ENCODE results near the gene CBLB.
"Not testable (repeated sequence)": the region's sequence is repeated elsewhere in the genome, so short reads cannot be mapped to it uniquely, and the experiment has no call there.

CBLB gene

GRCh38 chr3:105786241-105786640 lies 82.6 kb downstream of the CBLB start:
- DNase-seq (ENCODE audit: low read depth), result no peak

DNA sequence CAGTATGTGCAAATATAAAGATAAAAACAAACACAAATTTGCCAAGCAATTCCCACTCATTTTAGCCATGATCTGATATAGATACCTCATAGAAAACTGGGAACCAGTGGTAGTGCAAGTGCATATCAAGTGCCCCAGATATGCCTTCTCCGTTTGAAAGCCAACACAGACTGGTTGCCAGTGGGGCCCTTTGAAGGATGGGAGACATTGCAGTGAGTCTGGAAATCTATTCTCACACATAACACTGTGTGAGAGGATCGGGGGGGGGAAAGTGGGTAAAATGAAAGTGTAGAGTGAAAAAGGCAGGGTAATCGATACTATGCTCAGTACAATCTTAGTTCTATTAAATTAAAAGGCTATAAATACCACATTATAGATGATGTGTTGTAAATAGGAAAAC lies 83.0 kb downstream of the CBLB start:
- DNase-seq (ENCODE audit: low read depth), result no peak

GRCh38 chr3:105783631-105784030 lies 85.2 kb downstream of the CBLB start:
- DNase-seq (ENCODE audit: low read depth), result no peak

DNA sequence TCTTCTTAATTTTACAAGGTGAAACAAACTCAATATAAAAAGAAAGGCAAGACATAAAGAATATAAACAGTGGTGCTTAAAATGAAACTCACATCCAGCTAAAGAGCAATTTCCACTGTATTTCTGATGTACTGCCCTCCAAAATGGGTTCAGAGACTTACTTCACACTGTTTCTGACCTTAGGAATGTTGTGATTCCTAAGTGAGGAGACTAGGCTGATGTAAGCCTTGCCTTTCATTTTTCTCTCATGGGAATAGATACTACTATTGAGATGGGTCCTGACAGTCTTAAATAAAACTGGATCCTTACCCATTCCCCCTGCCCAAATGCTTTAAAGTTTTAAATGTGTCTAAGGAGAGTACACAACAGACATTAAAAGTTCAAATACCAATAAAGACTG lies 86.9 kb downstream of the CBLB start:
- DNase-seq (ENCODE audit: low read depth), result no peak

DNA sequence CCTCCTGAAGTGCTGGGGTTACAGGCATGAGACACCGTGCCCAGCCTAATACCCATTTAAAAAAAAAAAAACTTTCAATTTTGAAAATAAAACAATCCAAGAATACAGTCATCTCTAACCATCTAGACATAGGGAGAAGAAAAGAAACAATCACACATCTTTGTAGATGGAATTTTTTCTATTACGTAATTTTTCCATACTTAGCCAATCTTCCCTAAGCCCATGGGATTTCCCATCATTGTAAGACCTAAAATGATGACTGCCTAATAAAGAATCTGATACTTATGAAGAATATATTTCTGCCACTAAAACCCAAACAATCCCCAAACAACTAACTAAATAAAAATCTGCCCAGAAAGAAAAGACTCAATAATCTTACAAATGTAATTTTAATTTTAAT lies 88.7 kb downstream of the CBLB start:
- no peak for DNase-seq (ENCODE audit: low read depth)

DNA sequence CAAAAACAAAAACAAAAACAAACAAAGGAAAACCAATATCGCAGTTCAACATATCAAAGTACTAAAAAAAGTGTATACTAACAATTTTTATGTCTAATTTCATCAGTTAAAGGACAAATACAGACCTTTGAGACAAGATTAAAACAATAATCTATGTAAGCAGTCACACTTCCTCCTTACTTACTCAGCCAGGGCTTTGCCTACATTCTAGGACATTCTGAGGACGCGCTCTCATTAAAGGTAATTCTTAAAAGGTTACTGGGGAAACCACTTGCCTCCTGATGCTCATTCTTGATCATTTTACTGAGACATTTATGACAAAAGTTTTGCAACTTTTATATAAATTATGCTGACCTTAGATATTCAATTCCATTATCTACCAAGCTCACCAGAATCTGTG lies 93.4 kb downstream of the CBLB start:
- no peak for DNase-seq (ENCODE audit: low read depth)

GRCh38 chr3:105774444-105775180 lies 94.2 kb downstream of the CBLB start:
- no peak for DNase-seq (ENCODE audit: low read depth)

- no peak for DNase-seq (ENCODE audit: low read depth)
Measured at GRCh38 chr3:105773291-105773690, 95.5 kb downstream of the CBLB start.

- DNase-seq (ENCODE audit: low read depth), result no peak
Measured at GRCh38 chr3:105772635-105773034, 96.2 kb downstream of the CBLB start.

GRCh38 chr3:105771392-105771791 lies 97.4 kb downstream of the CBLB start:
- no peak for DNase-seq (ENCODE audit: low read depth)

DNA sequence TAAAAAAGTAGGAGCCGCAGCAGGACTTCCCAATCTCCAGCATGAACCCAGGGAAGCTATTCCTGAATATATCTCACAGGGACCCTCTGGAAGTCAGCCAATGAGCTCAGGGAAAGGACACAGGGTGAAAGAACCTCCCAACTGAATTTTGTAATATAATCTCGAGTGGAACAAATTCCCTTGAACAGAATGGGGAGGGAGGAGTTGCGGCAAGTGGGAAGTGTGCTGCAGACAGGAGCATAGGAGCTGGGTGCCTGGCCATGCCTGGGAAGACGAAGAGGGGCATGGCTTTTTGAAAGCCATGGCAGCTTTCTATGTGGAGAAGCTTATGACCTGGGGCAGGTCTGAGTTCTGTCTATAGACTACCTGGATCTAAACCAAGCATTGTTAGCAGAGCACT lies 98.4 kb downstream of the CBLB start:
- DNase-seq (ENCODE audit: low read depth), result no peak

DNA sequence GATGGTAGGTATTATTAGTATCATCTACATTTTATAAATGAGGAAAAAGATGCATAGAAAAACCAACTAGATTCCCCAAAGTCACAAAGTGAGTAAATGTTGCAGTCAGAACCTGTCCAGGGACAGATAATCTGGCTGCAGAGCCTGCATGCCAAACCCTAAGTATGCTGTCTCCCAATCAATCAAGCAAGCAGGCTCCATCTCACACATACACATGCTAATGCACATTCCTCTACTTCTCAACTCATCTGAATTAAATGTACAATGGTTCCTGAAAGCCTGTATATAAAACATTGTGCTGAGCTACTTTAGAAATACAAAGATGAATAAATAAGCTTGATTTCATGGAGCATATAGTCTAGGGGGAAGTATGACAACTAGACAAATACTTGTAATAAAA lies 101.0 kb downstream of the CBLB start:
- DNase-seq (ENCODE audit: low read depth), result no peak

DNA sequence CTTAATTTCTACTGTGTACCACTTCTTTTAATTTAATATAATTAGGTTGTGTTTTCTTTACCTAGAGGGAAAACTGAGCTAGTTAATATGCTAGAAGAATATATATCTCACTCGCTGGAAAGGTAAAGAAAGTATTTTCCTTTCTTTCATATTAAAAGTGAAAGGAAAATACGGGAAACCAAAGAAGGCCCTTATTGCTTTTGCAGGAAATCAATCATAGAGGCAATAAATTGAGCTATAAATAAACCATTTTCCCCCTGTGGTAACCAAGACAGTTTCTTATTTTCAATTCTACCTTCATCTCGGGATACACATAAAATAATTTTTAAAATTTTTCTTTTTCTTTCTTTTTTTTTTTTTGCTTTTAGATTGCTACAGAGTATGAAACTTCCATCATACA lies 101.6 kb downstream of the CBLB start:
- DNase-seq (ENCODE audit: low read depth), result no peak

DNA sequence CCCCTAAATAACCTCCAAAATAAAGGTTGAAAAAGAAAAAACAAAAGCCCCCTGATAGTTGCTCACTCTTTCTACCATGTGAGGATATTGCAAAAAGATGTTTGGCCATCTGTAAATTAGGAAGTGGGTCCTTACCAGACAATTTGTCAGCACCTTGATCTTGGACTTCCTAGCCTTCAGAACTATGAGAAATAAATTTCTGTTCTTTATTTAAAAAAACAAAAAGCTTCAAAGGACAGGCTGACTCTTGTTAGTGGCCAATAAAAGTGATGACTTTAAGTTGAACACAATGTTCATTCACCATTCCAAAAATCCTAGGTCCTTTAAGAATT lies 103.5 kb downstream of the CBLB start:
- DNase-seq (ENCODE audit: low read depth), result no peak

DNA sequence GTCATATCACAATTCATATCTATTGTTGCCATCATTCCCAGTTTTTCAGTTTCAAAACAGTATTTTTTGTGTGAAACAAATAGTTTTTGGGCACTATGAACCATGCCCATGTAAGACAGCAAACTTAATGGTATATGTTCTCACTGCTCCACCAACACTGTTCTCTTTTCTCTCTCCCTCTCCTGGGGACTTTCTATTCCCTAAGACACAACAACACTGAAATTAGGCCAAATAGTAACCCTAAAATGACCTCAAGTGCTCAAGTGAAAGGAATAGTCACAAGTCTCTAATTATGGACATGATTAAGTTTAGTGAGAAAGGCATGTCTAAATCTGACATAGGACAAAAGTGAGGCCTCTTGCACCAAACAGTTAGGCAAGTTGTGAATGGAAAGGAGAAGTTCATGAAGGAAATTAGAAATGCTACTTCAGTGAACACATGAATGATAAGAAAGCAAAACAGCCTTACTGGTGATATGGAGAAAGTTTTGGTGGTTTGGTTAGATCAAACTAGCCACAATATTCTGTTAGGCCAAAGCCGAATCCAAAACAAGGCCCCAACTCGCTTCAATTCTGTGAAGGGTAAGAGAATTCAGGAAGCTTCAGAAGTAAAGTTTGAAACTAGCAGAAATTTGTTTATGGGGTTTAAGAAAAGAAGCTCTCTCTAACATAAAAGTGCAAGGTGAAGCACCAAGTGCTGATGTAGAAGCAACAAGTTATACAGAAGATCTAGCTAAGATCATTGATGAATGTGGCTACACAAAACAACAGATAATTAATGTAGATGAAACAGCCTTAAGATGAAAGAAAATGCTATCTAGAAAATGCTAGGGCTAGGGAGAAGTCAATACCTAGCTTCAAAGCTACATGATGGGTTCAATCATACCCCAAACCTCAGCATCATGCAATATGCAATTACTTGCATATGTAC lies 104.2 kb downstream of the CBLB start:
- no peak for DNase-seq (ENCODE audit: low read depth)

DNA sequence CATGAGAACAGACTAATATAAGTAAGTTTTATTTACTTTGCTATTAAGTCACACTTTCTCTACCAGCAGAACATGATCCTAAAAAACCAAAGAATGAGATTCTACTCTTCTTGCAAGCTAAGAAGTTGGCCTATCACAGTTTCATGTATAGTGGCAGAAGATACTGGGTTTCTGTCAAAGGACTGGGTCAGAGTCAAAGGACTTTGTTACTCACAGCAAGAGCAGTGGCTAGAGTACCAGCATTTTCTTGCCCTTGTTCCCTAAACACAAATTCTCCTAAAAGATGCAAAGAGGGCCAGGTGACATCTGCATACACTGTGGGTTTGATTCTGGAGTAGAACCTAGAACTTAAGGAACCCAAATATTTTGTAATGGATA lies 105.2 kb downstream of the CBLB start:
- no peak for DNase-seq (ENCODE audit: low read depth)

DNA sequence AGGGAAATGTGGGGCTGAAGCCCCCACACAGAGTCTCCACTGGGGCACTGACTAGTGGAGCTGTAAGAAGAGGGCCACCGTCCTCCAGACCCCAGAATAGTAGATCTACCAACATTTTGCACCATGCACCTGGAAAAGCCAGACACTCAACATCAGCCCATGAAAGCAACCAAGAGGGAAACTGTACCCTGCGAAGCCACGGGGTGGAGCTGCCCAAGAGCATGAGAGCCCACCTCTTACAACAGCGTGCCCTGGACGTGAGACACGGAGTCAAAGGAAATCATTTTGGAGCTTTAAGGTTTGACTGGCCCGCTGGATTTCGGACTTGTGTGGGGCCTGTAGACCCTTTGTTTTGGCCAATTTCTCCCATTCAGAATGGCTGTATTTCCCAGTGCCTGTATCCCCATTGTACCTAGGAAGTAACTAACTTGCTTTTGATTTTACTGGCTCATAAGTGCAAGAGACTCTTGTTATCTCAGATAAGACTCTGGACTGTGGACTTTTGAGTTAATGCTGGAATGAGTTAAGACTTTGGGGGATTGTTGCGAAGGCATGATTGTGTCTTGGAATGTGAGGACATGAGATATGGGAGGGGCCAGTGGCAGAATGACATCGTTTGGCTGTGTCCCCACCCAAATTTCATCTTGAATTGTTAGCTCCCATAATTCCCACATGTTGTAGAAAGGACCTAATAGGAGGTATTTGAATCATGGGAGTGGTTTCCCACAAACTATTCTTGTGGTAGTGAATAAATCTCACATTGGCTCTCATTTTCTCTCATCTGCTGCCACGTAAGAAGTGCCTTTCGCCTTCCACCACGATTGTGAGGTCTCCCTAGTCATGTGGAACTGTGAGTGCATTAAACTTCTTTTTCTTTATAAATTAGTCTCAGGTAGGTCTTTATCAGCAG lies 105.8 kb downstream of the CBLB start:
- DNase-seq (ENCODE audit: low read depth), result no peak

DNA sequence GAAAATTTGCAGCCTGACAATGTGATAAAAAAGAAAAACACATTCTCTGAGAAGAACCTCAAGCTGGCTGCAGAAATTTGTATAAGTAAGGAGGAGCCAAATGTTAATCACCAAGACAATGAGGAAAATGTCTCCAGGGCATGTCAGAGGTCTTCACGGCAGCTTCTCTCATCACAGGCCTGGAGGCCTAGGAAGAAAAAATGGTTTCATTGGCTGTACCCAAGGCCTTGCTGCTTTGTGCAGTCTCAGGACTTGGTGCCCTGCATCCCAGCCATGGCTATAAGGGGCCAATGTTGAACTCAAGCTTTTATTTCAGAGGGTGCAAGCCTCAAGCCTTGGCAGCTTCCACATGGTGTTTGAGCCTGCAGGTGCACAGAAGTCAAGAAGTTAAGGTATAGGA lies 106.6 kb downstream of the CBLB start:
- DNase-seq (ENCODE audit: low read depth), result not testable (repeated sequence)

DNA sequence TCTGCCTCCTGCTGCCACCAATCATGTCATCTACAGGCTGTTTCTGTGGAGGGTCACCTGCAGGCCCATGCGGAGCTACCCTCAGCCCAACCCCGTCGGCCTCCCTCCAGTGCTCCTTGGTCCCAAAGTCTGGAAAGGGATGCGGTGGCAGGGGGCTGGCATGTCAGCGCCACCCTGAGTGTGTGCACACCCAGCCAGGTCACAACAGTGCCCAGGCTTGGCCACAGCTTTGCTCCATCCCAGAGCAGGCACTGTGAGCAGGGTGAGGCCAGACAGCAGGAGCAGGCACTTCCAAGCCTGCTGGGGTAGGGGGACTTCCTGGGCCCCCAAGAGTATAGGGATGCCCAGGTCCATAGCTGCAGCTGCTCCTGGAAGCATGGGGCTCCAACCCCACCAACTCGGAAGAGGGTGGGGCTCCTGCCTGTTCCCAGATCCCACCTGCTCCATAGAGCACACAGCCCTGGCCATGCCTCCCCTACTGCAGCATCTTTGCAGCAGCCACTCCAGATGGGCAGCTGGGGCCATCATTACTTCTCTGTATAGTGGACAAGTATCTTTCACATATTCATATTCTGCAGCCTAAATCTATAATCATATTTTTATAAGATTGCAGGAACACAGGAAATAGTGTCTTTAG lies 109.3 kb downstream of the CBLB start:
- DNase-seq (ENCODE audit: low read depth), result no peak

DNA sequence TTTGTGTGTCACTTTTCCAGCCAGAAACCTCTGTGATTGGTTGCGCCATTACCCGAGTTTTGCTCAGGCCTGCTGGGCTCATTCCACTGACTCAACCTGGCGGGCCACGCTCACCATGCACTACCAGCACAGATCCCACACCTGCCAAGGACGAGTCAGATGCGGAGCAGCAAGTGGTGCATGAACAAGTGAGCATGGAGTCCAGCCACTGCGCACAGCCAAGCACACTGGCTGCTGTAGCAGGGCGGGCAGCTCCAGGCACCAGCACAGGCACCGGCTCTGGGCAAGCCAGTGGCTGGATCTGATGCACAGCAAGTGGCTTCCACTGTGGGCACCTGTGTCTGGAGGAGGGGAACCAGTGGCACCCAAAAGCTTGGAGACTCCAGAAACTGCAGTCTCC lies 110.4 kb downstream of the CBLB start:
- no peak for DNase-seq (ENCODE audit: low read depth)

GRCh38 chr3:105755121-105755886 lies 113.5 kb downstream of the CBLB start:
- DNase-seq (ENCODE audit: low read depth), result no peak

All from activated gamma-delta T cell treated with anti-CD3 and anti-CD28 coated beads, Interleukin-2, amount 50 U/mL, for 16 hours (primary cell).